Activated T-cell treated with anti-CD3 and anti-CD28 coated beads for 48 hours (primary cell): ENCODE results near the gene PIEZO2.
"Not testable (repeated sequence)": the region's sequence is repeated elsewhere in the genome, so short reads cannot be mapped to it uniquely, and the experiment has no call there.

Experiments used
- DNase-seq: peaks from one replicate; pipeline ENCODE4 v3.0.0-alpha.2; 2020; ENCODE audit warnings: low read depth

The PIEZO2 gene

DNA sequence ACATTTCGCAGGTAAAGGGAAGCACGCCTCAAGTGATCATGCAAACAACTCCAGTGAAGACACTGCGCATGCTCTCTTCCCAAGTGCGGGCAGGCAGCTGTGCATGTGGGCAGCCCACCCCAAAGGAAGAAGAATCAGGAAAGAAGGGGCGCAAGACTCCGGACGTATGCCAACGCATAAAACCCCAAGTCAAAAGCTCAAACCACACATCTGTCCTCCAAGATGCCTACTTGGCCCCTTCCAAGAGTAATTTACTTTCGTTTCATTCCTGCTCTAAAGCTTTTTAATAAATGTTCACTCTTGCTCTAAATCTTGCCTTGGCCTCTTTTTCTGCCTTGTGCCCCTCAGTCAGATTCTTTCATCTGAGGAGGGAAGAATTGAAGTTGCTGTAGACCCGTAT lies 254.9 kb downstream of the PIEZO2 start:
- DNase-seq: no peak

DNA sequence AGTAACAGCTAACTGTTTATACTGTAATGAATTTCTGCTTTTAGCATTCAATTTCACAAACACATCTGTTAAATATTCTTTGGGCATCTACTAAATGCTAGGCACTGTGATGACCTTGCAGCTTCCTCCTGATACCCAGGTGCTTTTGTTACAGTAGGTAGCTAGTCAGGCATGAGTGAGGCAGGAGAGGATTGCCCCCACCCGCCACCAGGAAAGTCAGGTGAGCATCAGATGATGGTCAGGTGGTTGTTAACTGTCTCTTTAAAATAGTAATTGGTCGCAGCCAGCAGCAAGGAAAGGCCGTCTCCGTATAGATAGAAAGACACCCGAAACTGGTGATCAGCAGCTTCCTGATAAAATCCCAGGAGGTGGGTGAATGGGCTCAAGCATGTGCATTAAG lies 255.6 kb downstream of the PIEZO2 start:
- no peak for DNase-seq

DNA sequence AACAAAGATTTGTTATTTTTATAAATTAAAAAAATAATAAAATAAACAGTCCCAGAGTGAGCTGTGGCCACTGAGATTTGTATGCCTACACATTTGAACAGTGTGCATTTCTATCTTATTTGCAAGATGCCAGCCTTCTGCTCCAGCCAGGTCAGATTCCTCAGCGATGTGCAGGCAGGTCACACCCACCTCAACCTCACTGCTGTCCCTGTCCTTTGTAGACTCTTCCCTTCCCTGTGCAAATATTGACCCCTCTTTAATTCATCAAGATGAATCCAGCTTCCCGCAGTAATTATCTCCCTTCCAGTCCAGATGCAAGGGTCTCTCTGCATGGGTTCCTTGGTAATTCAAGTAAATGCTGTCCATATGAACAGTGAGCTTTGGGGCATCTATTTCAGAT lies 256.2 kb downstream of the PIEZO2 start:
- DNase-seq: no peak

DNA sequence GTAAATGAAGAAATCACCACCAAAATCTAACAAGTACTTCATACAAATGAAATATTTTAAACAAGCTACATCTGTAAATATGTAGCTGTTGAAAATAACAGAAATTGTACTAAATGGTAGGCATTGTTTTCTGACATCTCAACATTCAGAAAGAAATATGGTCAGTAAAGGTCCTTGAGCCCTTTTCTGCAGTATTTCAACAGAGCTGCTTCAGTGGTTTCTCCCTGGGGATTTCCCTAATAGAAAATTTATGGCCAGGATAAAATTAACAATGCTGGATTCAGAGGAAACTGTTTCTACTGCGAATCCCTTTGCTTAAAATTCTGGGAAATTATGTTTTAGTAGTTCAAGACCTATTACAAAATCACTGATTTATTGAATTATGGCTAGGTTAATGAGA lies 256.6 kb downstream of the PIEZO2 start:
- DNase-seq: no peak

DNA sequence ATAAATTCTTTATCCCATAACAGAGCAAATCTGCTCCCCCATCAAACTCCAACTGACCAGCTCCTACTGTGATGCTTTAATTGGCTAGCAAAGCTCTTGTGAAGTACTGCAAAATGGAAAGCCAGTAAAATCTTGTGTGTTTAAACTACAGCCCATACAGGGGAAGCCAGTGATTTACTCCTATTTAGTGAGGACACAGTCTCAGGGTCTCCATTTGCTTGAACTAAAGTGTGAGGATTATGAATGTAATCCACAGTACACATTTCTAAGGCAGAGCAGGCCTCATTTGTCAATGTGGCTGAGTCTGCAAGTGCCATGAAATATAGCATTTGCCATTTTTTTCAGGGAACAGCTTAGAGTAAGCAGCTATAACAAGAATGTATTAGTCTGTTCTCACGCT lies 259.3 kb downstream of the PIEZO2 start:
- no peak for DNase-seq

DNA sequence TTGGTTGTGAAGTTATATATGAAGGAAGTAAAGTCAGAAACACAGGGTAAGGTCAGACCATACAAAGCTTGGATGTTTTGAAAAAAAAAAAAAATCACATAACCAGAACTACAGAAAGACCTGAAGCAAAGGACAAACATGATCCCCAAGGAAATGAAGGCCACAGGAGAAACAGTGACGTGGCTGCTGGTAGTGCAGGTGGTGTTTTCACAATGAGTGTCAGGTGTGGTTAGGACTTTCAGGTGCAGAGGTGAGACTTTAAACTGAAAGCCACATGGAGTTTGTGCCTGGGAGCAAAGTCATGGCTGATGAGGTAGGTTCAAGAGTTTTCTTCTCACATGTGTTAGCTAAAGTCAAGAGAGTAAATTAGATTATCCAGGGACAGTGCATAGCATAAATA lies 270.7 kb downstream of the PIEZO2 start:
- DNase-seq: no peak

DNA sequence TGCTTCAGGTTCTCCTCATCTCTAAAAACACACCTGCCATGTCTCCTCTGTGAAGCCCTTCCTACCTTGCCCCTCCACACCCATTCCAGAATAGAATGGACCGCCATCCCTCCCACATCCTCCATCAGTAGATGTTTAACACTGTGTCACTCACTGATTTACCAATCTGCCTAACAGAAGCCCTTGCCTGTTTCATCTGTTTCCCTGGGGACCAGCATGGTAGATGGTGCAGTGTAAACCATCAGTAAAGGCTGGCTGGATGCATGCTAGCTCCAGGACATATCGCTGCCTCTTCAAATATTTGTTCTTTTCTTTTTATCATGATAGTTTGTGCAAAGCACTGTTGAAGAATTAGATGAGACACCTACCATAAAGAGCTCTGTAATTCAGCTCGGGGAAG lies 271.4 kb downstream of the PIEZO2 start:
- no peak for DNase-seq

DNA sequence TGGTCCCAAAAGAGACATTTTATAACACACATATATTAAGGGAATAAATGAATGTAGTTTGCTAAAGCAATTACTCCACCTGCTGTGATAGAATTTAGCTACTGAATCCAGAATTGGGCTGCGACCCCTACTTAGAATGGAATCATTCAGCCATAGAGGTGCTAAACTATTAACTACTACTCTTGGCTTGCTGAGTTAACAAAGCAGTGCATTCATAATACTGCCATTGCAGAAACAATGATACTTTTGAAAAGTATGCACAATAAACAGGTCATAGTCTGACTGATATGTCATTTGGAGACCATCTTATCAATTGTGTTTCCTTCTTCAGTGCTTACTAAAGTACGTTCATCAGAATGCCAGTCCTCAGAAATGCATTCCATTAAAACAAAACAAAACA lies 273.6 kb downstream of the PIEZO2 start:
- no peak for DNase-seq

DNA sequence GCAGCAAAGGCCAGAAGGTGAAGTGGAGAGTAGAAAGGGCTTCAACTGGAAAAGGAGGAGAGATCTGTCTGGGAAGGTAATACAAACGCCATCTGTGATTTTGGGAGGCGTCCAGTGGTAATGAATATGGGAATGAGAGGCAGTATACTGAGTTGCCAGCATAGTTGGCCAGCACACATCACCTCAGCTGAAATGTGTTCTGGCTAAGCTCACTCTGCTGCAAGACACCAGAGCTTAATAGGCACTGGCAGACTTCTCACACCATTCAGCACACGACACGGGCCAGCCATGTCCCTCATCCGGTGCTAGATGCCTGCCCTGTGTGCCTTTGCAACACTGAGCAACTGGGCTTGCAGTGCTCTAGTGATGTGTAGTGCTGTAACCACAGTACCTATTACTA lies 277.1 kb downstream of the PIEZO2 start:
- no peak for DNase-seq

DNA sequence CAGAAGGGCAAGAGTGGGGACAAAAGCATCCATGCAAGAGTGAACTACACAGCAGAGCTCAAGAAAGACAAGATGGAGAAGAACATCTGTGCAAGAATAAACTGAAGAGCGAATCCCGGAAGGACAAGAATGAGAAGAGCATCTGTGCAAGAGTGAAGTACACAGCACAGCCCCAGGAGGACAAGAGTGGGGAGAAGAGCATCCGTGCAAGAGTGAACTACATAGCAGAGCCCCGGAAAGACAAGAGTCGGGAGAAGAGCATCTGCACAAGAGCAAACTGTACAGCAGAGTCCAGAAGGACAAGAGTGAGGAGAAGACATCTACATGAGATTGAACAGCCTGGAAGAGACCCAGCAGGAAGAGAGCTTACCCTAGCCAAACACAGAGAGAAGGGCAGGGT lies 284.6 kb downstream of the PIEZO2 start:
- no peak for DNase-seq

DNA sequence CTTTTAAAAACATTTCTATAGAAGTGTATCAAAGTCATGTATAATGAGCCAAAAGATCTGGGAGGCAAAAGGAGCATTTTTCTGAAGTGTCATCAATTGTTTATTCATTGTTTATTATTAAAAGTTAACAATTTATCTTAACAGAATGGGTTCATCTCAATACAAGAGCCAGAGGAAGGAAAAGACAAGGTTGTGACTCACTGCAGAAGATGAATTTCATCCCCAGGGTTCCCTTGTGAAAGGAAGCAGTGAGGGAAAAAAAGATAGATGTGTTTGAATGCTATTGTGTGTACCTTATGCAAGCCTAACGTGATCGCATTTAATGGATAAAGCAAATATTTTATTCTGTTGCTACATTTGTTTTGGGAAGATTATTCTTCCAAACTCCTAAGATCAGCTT lies 286.3 kb downstream of the PIEZO2 start:
- no peak for DNase-seq

DNA sequence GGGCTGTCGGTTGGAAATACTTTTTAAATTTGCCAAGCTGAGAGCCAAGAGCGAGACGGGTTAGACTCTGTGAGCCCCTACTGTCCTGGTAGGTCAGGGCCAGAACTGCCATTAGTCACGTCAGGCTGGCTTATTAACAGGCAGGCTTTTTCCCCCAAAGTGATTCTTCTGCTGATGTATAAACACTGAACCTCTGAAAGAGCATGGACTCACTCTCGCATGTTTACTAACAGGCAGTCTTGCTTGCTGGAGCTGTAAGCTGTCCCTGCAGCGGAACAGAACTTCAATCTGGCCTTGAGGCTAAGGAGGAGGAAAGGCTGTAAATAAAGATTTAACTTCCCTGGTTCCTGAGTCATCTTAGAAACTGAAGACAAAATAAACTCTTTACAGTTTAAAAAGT lies 288.4 kb downstream of the PIEZO2 start:
- no peak for DNase-seq

DNA sequence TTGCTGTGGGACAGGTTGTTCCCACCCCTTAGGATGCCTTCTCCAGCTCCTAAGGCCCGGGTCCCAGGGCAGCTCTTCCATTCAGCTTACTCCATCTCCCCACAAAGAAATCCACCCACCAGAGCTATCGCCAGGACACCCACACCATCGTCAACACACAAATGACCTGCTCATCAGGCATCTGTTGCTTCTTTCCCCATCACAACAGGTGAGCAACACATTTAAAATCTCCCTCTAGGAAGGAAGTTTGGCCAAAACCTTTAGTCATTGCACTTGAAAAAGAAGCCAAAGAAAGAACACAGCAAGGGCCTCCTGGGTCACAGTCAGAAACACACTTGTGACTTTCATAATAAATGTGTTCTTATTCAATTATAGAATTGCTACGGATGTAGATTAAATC lies 289.0 kb downstream of the PIEZO2 start:
- no peak for DNase-seq

DNA sequence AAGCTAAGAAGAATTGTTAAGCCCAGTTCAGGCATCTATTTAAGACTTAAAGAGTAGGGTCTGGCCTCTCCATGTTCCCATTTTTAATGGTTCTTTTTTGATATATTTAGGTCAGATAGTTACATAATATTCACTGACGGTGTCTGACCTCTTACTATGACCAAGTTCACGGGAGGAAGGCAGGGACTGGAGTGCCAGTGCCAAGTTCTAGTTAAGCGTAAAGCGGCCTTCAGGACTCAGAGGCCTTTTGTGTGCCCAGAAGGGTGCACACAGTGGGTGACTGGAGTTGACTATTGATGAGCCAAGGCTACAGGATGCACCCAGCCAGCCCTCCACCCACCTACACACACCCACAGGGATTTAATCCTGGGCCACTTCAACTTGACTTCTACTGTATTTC lies 290.9 kb downstream of the PIEZO2 start:
- DNase-seq: no peak

DNA sequence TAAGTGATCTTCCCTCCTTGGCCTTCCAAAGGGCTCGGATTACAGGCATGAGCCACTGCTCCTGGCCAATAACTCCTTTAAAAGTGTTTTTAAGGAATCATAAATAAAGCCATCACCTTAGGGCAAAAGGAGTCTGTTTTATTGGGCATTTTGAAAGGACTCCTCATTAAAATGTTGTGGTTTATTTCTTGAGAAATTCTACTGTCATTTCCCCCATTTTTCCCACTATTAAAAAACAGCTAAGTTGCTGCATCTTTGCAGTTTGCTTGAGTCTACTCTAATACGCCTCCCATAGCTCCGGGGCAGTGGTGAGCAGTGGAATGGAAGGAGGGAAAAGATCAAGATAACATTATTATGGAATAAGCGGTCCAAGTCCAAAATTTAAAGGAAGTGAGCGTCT lies 293.2 kb downstream of the PIEZO2 start:
- no peak for DNase-seq

DNA sequence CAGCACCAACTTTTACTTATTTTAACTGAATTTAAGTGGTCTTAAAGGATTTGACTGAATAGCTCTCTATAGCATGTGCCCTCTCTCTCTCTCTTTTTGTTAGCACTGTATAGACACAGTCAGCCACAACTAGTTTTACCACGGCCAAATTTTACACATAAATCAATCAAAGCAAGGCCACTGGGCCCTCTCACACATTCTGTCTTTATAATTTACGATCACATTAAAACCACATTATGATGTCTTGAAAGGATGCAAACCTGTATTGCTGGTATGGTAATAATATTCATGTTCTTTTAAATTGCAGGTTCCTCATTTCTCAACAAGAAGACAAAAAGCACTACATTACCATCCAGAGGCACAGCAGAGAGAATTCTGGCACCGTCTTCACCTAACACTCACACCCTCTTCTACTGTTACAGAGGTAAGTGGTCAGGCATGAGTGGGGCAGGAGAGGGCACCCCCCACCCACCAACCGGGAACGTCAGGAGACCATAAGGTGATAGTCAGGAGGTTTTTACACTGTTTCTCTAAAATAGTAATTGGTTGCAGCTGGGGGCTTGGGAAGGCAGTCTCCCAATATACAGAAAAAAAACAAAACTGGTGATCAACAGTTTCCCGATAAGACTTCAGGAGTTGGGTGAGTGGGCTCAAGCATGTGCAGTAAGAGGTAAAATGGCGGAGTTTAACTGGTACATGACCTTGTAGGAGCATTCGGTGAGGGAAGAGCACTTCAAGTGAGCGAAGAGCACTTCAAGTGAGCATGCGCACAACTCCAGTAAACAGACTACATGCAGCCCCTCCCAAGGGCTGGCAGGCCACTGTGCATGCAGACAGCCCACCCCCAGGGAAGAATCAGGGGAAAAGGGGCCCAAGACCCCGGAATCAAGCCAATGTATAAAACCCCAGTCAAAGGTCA lies 296.7 kb downstream of the PIEZO2 start:
- no peak for DNase-seq

DNA sequence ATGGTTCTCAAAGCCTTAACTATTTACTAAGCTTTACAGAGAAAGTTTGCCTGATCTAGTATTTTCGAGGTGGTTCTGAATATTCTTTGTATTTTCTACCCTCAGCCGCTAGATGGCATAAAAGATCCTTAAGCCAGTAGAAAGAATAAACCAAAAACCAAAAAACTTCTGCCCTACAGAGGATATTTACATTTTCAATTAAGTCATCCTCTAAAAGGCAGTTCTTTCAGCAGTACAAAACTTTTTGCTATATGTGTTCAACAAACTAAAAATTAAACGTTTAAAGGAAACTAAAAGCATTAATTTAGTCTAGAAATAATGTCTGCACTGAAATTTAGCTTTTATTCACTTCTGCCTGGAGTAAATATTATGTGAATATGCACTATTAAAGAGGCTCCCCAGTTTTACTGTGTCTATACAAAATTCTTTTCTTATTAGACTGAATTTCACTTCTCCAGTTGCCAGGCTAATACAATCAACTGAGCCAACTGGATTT lies 297.5 kb downstream of the PIEZO2 start:
- no peak for DNase-seq

DNA sequence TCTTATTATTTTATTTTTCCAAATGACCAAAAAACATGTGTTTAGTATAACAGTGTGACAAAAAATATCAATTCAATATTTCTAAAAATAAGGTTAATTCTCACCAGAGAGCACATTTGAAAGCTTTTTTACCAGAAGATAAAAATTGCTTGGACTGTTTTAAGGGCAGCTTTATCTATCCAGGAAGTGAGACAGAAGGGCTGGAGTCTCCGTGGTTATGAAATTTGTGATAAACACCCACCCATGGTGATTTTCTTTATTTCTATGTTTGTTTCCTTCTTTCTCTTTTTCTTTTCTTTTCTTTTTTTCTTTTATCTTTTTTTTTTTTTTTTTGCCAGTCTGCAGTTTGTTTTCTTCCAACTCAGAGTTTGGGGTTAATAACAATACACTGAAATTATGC lies 298.5 kb downstream of the PIEZO2 start:
- no peak for DNase-seq

DNA sequence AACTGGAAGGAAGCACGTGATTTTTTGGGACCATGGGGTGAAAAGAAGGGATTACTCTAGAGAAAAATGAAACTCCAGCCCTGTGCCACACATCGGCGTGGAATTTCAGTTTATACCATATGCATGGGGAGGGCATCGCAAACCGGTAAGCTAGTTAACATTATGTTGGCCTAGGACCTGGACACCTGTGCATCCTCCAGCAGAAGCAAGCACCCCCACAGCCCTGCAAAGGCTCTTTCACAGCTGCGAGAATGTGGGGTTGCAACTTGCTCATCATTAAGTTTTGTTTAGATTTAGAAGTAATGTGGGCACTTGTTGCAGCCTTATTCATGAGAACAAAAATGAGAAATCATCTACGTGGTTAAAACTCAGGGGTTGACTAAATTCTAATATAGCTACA lies 299.2 kb downstream of the PIEZO2 start:
- no peak for DNase-seq

DNA sequence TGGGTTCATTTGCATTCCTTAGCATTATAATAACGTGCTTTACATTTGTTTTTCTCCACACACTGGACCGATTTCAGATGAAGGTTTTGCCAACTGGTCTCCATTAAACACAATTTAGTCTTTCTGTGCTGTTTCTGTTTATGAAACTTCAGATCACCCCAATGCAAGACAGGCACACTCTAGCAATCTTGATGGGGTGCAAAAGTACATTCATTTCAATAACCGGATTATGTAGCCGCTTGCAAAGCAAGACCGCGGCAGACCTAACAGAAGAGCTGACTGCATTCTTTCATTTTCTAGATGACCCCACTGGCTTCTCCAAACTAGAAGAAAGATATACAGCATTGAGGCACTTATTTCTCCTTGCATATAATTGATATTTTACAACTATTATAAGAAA lies 301.5 kb downstream of the PIEZO2 start:
- no peak for DNase-seq

DNA sequence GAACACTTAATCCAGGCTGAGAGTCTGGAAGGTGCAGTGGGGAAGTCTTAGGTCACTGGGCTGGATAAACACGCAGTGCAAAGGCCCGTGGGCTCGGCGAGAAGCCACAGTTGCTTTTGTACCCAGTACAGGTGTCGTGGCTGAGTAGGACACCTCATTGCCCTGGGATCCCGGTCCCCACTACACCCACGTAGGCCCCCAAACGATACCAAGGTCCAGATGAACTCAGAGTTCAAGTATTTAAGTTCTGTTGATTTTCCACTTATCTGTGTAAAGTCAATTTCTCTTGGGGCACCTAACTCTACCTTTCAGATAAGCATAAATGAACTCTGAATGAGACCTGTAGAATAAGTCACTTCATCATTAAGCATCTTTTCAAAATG lies 302.0 kb downstream of the PIEZO2 start:
- DNase-seq: no peak

DNA sequence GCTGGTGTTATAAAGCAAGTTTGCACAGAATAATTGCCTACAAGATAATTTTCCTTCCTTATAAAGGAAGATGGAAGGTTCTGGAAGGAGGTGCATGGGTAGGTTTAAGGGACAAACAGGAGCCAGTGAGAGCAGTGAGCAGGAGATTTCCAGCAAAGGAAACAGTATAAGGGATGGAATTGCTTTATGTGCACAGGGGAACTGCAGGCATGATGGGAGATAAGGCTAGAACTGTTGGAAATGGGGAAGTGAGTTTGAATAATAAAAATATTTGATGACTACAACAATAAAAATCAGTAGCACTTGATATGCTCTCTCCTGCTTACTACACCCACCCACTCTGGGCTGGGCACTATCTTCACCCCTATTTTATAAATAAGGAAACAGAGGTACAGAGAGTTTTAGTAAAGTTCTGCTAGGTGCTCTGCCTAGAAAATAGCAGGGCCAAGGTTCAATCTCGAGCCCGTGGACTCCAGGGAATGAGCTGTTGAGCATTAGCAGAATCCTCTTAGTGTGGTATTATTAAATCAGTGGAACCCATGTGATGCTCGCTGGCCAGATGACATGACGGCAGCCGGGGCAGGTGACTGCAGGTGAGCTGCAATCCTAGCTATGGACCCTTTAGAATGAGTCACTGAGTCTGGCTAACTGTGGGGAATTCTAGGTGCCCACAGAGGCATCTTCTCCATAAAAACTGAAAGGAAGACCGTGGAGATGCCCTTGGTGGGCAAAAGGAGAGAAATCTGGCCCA lies 302.5 kb downstream of the PIEZO2 start:
- DNase-seq: no peak

DNA sequence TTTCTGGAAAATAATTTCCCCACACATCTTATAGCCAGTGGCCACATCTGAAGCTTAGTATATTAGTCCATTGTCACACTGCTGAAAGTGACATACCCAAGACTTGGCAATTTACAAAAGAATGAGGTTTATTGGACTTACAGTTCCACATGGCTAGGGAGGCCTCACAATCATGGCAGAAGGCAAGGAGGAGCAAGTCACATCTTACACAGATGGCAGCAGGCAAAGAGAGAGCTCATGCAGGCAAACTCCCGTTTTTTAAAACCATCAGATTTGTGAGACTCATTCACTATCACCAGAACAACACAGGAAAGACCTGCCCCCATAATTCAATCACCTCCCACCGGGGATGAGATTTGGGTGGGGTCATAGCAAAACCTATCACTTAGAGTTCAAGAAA lies 303.3 kb downstream of the PIEZO2 start:
- DNase-seq: not testable (repeated sequence)
